Inflammatory macrophage treated with lipopolysaccharide for 4 hours (primary cell): ENCODE results near the gene GALR1.
"Not testable (repeated sequence)": the region's sequence is repeated elsewhere in the genome, so short reads cannot be mapped to it uniquely, and the experiment has no call there.

Source experiments
- DNase-seq: peaks from one replicate; pipeline ENCODE4 v3.0.0-alpha.2; 2020

The GALR1 gene

DNA sequence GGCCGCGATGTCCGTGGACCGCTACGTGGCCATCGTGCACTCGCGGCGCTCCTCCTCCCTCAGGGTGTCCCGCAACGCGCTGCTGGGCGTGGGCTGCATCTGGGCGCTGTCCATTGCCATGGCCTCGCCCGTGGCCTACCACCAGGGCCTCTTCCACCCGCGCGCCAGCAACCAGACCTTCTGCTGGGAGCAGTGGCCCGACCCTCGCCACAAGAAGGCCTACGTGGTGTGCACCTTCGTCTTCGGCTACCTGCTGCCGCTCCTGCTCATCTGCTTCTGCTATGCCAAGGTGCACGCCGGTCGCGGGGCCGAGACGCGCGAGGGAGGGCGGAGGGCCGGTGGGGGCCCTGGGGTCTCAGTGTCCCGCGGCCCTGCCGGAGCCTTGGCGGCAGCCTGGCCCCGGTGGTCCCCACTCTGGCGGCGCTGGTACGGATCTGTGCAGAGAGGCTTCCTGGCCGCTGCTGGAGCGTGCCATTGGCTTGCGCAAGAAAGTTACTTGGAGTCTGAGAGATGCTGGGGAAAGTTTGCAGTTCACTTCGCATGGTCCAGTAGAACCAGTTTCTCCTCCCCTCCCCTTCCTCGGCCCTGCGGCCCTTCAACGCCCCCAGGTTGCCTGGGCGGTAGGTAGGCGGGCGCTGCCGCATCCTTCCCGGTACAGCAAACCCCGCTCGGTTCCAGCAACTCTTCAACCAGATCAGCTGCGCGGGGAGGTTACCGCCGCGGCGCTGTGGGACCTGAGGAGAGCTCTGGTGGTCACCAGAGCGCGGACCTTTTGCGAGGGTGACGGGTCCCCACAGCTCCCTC, 1.5 kb downstream of the GALR1 start:
- DNase-seq: no peak

DNA sequence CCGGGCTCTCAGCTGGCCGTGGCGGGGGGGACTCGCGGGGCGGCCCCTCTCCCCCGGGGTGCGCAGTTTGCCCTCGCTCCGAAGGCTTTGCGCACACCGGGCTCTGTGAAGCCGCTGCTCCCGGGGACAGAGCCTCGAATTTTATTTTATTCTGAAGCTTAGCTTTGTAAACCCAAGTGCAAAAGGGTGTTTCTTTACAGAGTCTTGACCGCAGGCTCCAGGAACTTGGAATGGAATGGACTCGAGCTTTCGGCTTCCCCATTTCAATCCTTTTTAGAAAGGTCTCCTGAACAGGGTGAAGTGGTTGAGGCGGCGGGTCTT, 2.0 kb downstream of the GALR1 start:
- no peak for DNase-seq

DNA sequence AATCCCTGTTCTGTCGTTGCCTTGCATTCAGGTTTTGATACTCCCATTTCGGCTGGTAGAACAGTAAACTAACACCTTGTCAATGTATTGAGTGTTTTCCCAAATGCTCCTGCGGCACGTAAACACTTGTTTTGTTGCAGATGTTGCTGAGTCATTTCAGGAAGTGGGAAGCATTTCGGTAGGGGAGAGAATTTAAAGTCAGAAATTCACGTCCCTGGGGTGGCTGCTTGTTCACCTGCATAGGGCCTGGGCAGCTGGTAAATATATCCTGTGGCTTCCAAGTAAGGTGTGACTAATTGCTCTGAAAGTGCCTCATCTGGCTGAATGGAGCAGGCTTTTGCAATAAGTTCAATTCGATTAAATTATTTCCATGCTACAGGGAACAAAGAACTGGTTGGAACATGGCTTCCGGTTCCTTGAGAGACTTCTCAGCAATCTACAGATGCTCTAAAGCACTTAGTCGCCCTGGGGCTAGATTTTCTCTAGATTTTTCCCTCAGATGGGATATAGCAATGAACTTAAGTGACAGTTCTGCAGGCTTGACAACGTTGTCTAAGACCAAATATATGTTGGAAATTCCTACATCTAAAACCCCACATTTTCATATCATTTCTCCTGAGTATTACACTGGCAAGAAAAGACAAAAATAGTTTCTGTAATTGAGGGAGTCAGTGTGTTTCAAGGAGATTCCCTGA, 5.2 kb downstream of the GALR1 start:
- no peak for DNase-seq

DNA sequence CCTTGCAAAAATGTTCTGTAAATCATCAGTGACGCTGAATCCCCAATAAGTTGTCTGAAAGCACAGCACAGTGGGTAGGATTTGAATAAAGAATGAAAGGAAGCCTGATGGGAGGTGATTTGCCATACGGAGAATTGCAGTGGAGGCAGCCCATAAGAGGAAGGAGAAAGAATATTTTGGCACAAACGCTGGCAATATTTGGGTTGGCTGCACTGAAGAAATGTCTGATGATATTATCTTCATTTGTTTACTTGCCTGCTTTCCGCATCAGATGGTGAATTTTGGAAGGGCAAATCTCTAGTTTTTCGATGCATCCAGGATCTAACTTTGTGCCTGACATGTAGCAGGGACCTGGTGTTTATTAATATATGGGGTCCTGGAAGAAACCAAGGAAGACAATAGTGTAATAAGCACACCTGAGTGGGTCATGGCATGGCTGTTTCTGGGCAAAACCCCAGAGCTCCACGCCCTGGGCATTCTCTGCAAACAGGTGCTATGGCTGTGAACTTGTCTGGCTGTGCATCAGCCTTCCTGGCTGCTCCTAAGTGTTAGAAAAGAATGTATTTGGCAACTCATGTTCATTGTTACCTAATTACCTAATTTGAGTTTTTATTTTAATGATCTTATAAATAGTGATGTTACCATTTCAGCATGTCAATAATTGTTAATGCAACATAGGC, 5.9 kb downstream of the GALR1 start:
- DNase-seq: no peak

DNA sequence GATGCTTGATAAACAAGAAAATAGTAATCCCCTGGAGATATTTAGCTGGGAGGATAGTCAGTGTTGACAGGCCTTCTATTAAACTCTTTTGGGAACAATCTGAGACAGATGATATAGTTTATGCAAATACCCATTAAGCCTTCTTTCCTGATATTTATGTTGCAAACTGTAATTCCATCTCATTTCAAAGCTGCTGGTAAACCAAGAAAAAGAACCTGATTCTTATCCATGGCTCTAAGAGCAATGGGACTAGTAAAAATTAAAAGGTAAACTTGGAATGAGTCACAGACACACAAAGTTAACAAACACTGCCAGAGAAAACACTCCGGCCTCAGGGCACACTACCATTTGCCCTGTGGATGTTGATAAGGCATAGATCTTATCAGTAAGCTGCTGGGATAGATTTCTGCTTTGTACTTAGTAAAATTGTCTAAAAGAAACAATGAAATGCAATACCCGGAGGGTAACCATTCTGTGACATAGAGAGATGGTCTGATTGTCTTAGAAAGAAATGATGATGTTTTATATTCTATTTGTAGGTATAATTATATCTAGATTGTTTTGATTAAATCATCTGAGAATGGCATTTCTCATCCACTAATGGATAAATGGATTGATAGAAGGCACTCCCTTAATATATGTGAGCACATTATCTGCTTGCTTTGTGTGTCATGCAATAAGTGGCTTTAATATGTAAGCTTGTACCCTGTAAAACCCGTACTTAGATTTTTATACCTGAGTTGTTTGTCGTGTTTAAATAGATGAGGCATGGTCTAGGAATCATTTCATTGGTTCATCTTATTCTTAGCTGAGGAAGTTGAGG, 13.2 kb downstream of the GALR1 start:
- no peak for DNase-seq

DNA sequence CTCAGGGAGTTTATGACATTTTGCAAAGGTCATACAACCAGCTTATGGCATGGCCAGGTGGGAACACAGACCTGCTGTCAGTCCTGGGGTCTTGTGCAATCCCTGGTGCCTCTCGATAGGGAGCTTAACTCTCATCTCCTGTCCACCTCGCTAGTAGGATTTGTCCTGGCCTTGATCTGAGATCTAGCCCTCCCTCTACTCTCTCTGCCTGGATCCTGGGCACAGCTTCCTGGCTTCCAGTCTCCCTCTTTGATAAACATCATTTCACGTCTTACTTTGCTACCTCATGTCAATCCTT, 13.8 kb downstream of the GALR1 start:
- DNase-seq: no peak

DNA sequence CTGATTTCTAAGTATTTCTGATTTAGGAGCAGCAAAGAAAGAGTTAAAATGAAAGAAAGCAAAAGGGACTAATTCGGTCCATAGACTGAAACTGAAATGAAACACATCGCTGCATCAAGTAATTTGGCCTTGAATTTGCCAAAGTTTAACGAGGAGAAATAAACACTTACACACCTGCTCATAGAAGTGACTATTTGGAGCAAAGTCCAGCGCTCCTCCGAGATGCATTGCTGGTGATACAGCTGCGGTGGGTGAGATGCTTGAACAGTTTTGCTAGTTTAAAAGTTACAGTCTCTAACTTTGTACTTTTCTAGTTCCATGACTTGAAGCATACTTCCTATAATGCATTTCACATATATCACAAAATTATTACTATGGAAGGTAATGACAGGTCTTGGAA, 18.3 kb downstream of the GALR1 start:
- DNase-seq: no peak

DNA sequence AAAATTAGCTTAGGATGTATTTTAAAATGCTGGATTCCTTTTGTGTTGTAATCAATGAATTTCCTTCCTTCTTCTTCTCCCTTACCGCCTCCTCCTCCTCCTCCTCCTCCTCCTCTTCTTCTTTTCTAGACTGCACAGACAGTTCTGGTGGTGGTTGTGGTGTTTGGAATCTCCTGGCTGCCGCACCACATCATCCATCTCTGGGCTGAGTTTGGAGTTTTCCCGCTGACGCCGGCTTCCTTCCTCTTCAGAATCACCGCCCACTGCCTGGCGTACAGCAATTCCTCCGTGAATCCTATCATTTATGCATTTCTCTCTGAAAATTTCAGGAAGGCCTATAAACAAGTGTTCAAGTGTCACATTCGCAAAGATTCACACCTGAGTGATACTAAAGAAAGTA, 18.8 kb downstream of the GALR1 start:
- no peak for DNase-seq

DNA sequence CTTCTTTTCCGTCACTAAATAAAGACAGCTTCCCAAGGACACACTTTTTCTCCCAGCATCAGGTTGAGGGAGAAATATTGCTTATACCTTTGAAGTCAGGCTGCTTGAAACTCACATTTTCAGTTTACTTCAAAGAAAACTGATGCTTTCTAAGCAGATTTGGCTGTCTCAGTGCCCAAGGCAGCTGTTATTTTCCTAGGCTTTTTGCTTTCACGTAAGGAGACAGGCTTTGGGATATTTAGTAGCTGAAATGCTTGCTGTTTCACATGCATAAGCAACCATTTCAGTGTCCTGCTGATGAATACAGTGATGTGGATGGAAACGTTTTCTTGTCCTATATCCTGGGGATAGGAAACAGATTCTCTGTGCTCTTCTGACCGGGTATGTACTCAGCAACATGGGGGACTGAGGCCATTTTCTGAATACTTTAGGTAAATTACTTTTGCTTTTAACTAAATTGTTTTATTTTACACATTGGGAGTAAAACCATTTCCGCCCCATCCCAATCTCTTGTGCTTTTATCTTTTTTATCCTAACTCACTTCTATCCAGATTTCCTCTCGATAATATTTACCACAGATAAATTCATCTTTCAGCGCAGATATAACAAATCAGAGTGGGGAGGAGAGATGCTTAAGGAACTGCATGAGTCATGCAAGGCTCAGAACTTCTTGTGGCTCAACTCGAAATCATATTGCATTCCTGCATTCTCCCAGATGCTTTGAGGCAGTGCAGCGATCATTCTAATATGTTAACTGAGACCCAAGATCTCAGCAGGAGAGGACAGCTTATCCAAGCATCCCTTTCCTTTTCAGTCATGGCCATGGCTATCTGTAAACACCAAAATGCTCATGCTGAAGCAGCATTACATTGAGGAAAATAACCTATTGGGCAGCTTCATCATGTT, 22.2 kb downstream of the GALR1 start:
- no peak for DNase-seq

DNA sequence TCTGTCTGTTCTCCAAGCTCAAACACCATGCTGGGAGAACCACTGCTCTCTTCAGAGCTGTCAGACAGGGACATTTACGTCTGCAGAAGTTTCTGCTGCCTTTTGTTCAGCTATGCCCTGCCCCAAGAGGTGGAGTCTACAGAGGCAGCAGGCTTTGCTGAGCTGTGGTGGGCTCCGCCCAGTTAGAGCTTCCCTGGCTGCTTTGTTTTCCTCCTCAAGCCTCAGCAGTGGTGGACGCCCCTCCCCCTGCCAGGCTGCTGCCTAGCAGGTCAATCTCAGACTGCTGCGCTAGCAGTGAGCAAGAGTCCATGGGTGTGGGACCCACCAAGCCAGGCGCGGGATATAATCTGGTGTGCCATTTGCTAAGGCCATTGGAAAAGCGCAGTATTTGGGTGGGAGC, 41.2 kb downstream of the GALR1 start:
- not testable (repeated sequence) for DNase-seq

DNA sequence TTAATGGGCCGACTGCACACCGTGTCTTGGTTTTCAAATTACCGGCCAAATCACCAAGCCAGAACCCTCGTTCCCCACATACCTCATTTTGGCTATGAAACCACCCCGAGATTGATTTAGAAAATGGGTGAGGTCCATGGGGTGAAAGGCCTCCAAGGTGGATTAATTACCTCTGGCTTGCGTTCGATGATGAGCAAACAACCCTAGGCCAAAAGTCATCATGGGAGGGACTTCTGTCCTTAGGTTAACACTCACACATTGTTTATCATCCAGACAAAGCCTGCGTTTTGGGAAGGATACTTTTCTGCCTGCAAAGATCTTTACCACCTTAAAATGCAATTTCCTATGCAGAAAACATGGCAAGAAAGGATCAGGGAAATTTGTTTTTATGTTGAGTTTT, 48.5 kb downstream of the GALR1 start:
- no peak for DNase-seq

DNA sequence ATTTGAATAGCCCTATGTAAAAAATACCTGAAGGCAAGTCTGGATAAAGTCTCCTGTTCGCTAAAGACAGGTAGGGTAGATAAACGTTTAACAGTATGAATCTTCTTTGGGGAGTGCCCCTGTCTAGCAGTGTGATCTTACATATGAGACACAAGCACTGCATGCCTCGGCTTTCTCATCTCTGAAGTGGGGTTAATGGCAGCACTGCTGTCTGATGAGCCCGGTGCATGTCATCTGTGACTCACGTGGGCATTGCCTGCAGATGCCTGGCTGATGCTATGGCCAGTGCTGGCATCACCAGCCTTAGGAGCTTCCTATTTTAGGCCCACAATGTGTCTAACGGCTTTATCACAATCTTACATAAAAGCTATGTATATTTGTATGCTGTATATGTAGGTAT, 50.1 kb downstream of the GALR1 start:
- DNase-seq: no peak

DNA sequence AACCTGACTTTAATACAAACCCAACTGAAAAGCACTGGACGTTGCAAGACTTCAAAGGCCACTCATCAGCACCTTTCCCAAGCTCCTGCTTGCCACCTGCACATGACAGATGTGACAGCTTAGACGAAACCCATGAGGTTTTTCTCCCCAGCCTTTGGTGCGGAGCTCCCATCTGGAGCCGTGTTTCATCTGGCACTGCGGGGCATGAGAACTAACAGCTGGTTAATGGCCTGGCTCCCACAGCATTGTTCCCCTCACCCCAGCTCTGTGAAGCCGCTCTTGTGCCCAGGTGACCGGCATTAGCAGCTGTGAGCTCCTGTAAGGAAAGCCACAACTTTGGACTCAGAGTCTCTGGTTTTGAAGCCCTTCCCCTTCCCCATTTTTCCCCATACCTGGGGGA, 50.9 kb downstream of the GALR1 start:
- DNase-seq: no peak

DNA sequence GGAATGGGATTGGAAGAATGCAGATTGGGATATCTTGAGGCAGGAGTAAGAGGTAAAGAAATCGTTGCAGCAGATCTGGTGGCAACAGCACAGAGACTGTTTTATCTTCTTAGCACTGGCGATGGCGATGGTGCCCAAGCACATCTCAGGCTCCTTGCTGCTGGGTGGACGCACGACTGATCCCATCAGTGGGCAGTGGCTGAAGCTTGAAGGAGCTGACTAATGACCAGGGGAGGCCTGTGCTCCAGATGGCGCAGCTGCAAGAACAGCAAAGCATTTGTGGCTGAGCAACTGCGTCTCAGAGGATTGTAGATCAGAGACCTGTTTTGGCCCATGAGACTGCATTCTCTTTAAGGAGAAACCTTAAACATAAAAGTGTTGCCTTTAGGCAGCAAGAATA, 54.6 kb downstream of the GALR1 start:
- DNase-seq: no peak

DNA sequence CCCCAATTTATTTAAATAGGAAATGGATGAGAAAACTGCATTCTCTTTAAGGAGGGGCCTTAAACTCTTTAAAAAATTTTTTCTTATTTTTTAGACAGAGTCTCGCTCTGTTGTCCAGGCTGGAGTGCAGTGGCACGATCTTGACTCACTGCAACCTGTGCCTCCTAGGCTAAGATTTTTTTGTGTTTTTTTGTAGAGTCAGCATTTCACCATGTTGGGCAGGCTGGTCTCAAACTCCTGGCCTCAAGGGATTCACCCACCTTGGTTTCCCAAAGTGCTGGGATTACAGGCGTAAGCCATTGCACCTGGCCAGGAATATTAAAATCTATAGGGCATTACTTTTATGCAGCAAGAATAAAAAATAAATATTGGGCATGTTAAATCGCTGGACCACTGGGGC, 56.0 kb downstream of the GALR1 start:
- no peak for DNase-seq

DNA sequence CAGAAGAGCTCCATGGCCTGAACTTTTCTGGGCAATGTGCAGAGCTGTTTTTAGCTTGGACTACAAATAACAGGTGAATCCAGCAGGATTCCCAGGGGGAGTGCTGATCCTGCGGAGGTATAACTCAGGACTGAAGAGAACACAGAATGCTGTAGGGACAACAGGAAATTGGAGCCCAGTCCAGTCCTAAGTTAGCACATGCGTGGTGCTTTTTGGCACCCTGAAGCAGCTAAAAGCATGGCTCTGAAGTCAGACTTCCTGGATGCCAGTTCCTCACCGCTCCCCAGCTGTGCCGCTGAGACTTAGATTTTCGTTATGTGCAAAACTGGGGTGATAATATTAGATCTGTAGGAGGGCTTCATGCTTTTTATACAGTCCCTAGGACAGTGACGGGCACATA, 58.6 kb downstream of the GALR1 start:
- DNase-seq: no peak

DNA sequence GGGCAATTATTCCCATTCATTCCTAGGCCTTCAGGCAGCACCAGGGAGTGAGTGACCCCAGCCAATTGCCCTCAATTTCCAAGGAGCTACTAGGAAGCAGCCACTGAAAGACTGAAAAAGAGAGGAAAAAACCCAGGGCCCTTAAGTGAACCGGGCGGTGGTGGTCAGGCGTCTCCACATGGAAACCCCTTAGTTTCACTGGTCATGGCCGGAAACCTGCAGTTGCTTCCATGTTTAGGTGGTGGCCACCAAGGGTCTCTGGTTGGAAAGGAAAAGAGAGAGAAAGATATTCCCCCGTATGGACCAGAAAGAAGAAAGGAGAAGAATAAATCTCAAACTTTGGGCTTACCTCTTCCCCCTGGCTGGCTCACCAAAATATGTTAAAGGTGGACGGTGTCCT, 64.9 kb downstream of the GALR1 start:
- DNase-seq: no peak

DNA sequence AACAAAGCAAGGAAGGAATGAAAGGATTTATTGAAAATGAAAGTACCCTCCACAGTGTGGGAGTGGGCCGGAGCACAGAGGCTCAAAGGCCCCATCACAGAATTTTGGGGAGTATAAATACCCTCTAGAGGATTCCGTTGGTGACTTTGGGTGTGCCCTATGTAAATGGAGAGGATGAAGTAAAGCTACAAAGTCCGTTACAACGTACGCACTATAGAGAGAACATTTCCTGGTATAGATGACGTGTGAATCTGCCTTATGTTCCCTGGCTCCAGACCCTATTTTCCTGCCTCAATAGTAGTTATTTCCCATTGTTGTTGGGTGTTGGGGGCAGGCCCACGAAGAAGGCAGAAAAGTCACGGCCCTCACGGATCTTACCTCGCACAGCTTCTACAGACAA, 65.3 kb downstream of the GALR1 start:
- no peak for DNase-seq

DNA sequence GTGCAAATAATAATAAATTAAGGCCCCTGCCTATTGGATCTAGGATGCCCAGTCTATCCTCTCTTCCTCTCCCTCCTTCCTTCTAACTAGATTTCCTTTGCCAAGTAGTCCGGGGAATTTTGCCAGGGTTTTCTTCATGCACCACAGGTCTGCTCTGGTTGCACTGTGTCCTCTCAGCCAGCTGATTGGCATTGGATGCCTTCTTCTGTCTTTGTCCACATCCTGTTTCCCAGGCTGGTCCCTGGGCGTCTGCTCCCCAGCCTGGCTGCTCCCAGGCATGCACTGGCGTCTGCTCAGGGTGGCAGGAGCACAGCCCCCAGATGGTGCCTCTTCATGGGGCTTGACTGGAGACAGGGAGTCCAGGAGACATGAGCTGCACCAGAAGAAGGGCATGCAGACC, 66.4 kb downstream of the GALR1 start:
- DNase-seq: no peak

DNA sequence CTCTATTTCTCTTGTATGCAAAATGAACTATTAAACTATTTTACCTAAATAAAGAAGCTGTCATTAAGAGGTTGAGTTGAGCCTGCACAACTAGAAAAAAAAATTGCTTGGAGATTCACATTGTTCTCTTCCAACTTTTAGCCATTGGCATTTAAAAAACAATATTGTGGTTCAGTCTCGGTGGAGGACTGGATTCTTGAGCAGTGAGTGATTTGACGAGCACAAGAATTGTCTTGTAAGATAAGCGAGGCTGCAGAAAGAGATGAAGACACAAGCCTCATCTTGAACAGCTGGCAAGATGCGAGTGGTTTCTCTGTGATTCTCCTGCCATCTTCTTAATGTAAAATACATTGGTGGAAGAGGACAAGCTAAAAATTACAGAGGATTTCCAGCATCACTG, 67.0 kb downstream of the GALR1 start:
- DNase-seq: no peak

DNA sequence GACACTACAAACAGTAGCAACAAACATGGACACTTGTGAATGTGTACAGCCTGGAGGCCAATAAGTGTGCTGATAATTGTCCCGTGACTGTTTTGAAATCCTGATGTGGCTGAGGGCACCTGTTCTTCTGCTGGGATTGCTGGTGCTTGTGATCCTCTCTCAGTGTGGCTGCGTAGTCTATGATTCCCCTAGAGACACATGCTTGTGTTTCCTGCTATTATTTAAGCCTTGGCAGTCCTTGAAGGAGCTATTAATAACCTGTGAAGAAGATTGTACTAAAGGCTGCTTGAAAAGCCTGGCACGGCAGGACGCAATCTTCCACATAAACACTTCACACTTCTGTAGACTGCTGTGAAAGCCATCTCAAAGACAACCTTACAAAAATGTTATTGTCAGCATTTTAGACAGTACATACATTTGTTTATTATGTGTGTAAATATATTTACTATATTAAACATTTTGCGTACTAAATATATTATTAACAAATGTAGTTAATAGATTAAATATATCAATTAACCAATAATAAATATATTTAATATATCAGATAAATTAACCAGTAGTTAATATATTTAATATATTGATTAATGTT, 71.4 kb downstream of the GALR1 start:
- DNase-seq: no peak
